Fibroblast of skin of right quadriceps (primary cell): Measurements from ENCODE around the gene AGTR2.
"Not testable (repeated sequence)": the region's sequence is repeated elsewhere in the genome, so short reads cannot be mapped to it uniquely, and the experiment has no call there.

ENCODE experiments used
- DNase-seq: peaks from one replicate; pipeline ENCODE4 v3.0.0-alpha.2; 2013

The AGTR2 gene

GRCh38 chrX:116170511-116170910, at the start of gene AGTR2:
Gene AGTR2, plus strand, starts transcription at chrX:116170744. Its CDS starts 1,537 bp downstream, at chrX:116172281.
- no peak for DNase-seq

- no peak for DNase-seq
Observed at GRCh38 chrX:116135277-116135676, 35.3 kb upstream of the AGTR2 start.

GRCh38 chrX:116141270-116141669, 29.3 kb upstream of the AGTR2 start:
- not testable (repeated sequence) for DNase-seq

GRCh38 chrX:116142976-116143375, 27.6 kb upstream of the AGTR2 start:
- no peak for DNase-seq

- no peak for DNase-seq
Observed at GRCh38 chrX:116172976-116173375, 2.4 kb downstream of the AGTR2 start.

GRCh38 chrX:116181300-116181699, 10.8 kb downstream of the AGTR2 start:
- DNase-seq: no peak

- DNase-seq: no peak
Observed at GRCh38 chrX:116185163-116185562, 14.6 kb downstream of the AGTR2 start.

- no peak for DNase-seq
Observed at GRCh38 chrX:116194649-116195048, 24.1 kb downstream of the AGTR2 start.

- no peak for DNase-seq
Observed at GRCh38 chrX:116198235-116198634, 27.7 kb downstream of the AGTR2 start.

- no peak for DNase-seq
Observed at GRCh38 chrX:116198810-116199209, 28.3 kb downstream of the AGTR2 start.

- DNase-seq: peak; percentile 0
Observed at GRCh38 chrX:116204932-116205331, 34.4 kb downstream of the AGTR2 start.

GRCh38 chrX:116213262-116213661, 42.7 kb downstream of the AGTR2 start:
- no peak for DNase-seq

- not testable (repeated sequence) for DNase-seq
Observed at GRCh38 chrX:116217080-116217479, 46.5 kb downstream of the AGTR2 start.
